Measurements from ENCODE around the gene FADS3. TPM values are rescaled to one million over a fixed set of nuclear protein-coding genes. Genes with fewer than 3 reads are reported as not detected.
A peak's percentile ranks its signal among the peaks of the same experiment; 100 is the strongest.

FADS3 gene
- total RNA-seq, 3 donors from 2014 or later (not counting 1 experiment from before 2014, with no cell fraction given), result 10.8 to 17.8 (median 11.5) TPM

DNA sequence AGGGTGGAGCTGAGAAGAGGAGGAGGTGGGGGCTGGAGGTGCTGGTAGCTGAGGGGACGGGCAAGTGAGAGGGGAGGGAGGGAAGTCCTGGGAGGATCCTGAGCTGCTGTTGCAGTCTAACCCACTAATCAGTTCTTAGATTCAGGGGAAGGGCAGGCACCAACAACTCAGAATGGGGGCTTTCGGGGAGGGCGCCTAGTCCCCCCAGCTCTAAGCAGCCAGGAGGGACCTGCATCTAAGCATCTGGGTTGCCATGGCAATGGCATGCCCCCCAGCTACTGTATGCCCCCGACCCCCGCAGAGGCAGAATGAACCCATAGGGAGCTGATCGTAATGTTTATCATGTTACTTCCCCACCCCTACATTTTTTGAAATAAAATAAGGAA lies 24.4 kb downstream of the FADS3 start:
- no peaks in the 10 kb centered on the region for H3K27me3 ChIP-seq (ENCODE audit: control insufficient read depth, insufficient read depth, low read length)
- TF ChIP-seq, protein P1, sequence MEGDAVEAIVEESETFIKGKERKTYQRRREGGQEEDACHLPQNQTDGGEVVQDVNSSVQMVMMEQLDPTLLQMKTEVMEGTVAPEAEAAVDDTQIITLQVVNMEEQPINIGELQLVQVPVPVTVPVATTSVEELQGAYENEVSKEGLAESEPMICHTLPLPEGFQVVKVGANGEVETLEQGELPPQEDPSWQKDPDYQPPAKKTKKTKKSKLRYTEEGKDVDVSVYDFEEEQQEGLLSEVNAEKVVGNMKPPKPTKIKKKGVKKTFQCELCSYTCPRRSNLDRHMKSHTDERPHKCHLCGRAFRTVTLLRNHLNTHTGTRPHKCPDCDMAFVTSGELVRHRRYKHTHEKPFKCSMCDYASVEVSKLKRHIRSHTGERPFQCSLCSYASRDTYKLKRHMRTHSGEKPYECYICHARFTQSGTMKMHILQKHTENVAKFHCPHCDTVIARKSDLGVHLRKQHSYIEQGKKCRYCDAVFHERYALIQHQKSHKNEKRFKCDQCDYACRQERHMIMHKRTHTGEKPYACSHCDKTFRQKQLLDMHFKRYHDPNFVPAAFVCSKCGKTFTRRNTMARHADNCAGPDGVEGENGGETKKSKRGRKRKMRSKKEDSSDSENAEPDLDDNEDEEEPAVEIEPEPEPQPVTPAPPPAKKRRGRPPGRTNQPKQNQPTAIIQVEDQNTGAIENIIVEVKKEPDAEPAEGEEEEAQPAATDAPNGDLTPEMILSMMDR (IDR thresholded peaks at IDR 0.05), result no peak

DNA sequence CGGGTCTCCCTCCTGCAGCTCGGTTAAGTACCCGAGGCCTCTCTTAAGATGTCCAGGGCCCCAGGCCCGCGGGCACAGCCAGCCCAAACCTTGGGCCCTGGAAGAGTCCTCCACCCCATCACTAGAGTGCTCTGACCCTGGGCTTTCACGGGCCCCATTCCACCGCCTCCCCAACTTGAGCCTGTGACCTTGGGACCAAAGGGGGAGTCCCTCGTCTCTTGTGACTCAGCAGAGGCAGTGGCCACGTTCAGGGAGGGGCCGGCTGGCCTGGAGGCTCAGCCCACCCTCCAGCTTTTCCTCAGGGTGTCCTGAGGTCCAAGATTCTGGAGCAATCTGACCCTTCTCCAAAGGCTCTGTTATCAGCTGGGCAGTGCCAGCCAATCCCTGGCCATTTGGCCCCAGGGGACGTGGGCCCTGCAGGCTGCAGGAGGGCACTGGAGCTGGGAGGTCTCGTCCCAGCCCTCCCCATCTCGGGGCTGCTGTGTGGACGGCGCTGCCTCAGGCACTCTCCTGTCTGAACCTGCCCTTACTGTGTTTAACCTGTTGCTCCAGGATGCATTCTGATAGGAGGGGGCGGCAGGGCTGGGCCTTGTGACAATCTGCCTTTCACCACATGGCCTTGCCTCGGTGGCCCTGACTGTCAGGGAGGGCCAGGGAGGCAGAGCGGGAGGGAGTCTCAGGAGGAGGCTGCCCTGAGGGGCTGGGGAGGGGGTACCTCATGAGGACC lies 25.0 kb downstream of the FADS3 start:
- peaks cover 5 to 8% of the 10 kb centered on the region in 2 donors for H3K4me1 Mint-ChIP-seq
- H3K9me3 Mint-ChIP-seq, result no peaks in the 10 kb centered on the region
- peaks cover 6% of the 10 kb centered on the region for H3K4me1 ChIP-seq (ENCODE audit: control insufficient read depth, insufficient read depth, low read length)
- H3K27me3 Mint-ChIP-seq (ENCODE audit: low read depth in 2 of 2), result no peaks in the 10 kb centered on the region
- no peak overlapping the region for H3K27ac ChIP-seq (ENCODE audit: low read length)
- H3K4me3 ChIP-seq (ENCODE audit: low read length), result no peak overlapping the region
- H3K27me3 ChIP-seq (ENCODE audit: control insufficient read depth, insufficient read depth, low read length), result no peaks in the 10 kb centered on the region
- intact Hi-C loops (cut with micrococcal nuclease), result no loop called here
- TF ChIP-seq, protein P1 (IDR thresholded peaks at IDR 0.05), result no peak
- DNase-seq (no peak), ATAC-seq (no peak)
- no peak overlapping the region for H3K4me3 Mint-ChIP-seq
- H3K36me3 Mint-ChIP-seq, result no peaks in the 10 kb centered on the region
- no peak overlapping the region for H3K27ac Mint-ChIP-seq
- 89% methylated on average over 18 of the region's 18 CpGs for WGBS (ENCODE audit: insufficient coverage)
- no peaks in the 10 kb centered on the region for H3K36me3 ChIP-seq (ENCODE audit: control insufficient read depth, insufficient read depth, low read length)
- H3K9me3 ChIP-seq (ENCODE audit: control insufficient read depth, insufficient read depth, low read length), result no peaks in the 10 kb centered on the region

More for the DNA sequence above, 24.4 kb downstream of the FADS3 start:
- Mint-ChIP-seq H3K27ac (no peak overlapping the region), H3K4me3 (no peak overlapping the region), H3K36me3 (no peaks in the 10 kb centered on the region), H3K27me3 (ENCODE audit: low read depth in 2 of 2) (no peaks in the 10 kb centered on the region), H3K9me3 (no peaks in the 10 kb centered on the region), H3K4me1 (peaks cover 6 to 8% of the 10 kb centered on the region in 2 donors)
- 95% methylated on average over 5 of the region's 6 CpGs for WGBS (ENCODE audit: insufficient coverage)
- DNase-seq (no peak), ATAC-seq (no peak)
- Histone ChIP-seq H3K4me1 (ENCODE audit: control insufficient read depth, insufficient read depth, low read length) (peaks cover 8% of the 10 kb centered on the region), H3K4me3 (ENCODE audit: low read length) (no peak overlapping the region), H3K27ac (ENCODE audit: low read length) (no peak overlapping the region), H3K36me3 (ENCODE audit: control insufficient read depth, insufficient read depth, low read length) (no peaks in the 10 kb centered on the region), H3K9me3 (ENCODE audit: control insufficient read depth, insufficient read depth, low read length) (no peaks in the 10 kb centered on the region)
- intact Hi-C loops (cut with micrococcal nuclease), result no loop called here

DNA sequence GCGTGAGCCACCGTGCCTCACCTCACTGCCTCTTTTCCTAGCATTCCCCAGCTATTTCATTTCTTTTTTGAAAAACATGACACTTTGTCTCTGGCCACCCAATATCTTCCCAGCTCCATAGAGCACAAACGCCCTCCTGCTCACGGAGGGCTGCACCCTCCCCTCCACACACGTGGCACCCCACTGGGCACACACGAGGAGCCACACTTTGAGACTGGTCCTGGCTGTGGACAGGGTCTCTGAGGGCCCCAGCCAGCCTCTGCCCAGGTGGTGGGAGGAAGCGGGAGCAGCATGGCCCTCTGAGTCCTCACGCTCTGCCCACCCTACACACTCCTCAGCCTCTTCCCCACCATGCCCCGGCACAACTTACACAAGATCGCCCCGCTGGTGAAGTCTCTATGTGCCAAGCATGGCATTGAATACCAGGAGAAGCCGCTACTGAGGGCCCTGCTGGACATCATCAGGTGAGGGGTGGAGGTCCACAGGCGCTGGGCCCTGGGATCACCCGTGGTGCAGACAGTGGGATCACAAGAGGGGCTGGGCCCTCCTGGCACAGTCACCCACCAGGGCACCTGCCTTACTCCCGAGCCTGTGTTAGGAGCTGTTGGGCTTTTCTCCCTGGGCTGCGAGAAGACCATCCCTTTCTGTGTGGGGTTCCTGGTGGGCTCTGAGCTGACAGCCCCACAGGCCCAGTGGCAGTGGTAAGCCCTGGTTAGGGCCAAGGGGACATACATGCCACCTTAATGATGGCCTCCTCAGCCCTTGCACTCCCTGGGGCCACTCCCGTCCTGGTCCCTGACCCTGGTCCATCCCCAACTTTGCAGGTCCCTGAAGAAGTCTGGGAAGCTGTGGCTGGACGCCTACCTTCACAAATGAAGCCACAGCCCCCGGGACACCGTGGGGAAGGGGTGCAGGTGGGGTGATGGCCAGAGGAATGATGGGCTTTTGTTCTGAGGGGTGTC lies 26.2 kb downstream of the FADS3 start:
- Mint-ChIP-seq H3K36me3 (no peaks in the 10 kb centered on the region), H3K4me1 (no peaks in the 10 kb centered on the region), H3K27me3 (ENCODE audit: low read depth in 2 of 2) (no peaks in the 10 kb centered on the region), H3K9me3 (no peaks in the 10 kb centered on the region), H3K4me3 (no peak overlapping the region), H3K27ac (peak overlapping the region in 1 of 2 donors; percentile 42)
- WGBS (ENCODE audit: insufficient coverage), result 92% methylated on average over 20 of the region's 20 CpGs
- intact Hi-C loops (cut with micrococcal nuclease), result no loop called here
- H3K9me3 ChIP-seq (ENCODE audit: control insufficient read depth, insufficient read depth, low read length), result no peaks in the 10 kb centered on the region
- H3K27ac ChIP-seq (ENCODE audit: low read length), result no peak overlapping the region
- no peaks in the 10 kb centered on the region for H3K36me3 ChIP-seq (ENCODE audit: control insufficient read depth, insufficient read depth, low read length)
- no peak overlapping the region for H3K4me3 ChIP-seq (ENCODE audit: low read length)
- no peaks in the 10 kb centered on the region for H3K27me3 ChIP-seq (ENCODE audit: control insufficient read depth, insufficient read depth, low read length)
- ATAC-seq, result no peak
- TF ChIP-seq, protein P1 (IDR thresholded peaks at IDR 0.05), result no peak
- H3K4me1 ChIP-seq (ENCODE audit: control insufficient read depth, insufficient read depth, low read length), result no peaks in the 10 kb centered on the region
- no peak for DNase-seq
